Upper lobe of left lung (tissue), 6 donors: ENCODE data around the gene GKN2. TPM values are rescaled to one million over a fixed set of nuclear protein-coding genes. Genes with fewer than 3 reads are reported as not detected.

Experiments
- ATAC-seq, 2 donors: fragments of 200-7000 bp; cut with Tn5 transposase; one replicate each; pipeline ENCODE4 v1.9.1; 2022; ENCODE audit warnings: mild to moderate bottlenecking in 2 of 2, moderate library complexity in 2 of 2; ENCODE audit not compliant: low FRiP score in 2 of 2
- DNase-seq, 2 donors: peaks; one replicate each; pipeline ENCODE4 v3.0.0-alpha.2; 2019 to 2020
- H3K27ac ChIP-seq, 4 donors: fragments of 200-600 bp; sonication (generic); one replicate each; pipeline ENCODE4 v1.5.1; 2016 to 2019
- H3K27me3 ChIP-seq, 4 donors: fragments of 200-600 bp; sonication (generic); one replicate each; pipeline ENCODE4 v1.5.1; 2017 to 2019
- H3K36me3 ChIP-seq, 4 donors: fragments of 200-600 bp; sonication (generic); one replicate each; pipeline ENCODE4 v1.5.1; 2016 to 2019
- H3K4me1 ChIP-seq, 4 donors: fragments of 200-600 bp; sonication (generic); one replicate each; pipeline ENCODE4 v1.5.1; 2018 to 2019
- H3K4me3 ChIP-seq, 4 donors: fragments of 200-600 bp; sonication (generic); one replicate each; pipeline ENCODE4 v1.5.1; 2017 to 2019; ENCODE audit warnings: mild to moderate bottlenecking in 2 of 4, moderate library complexity in 1 of 4
- H3K9me3 ChIP-seq, 4 donors: fragments of 200-600 bp; sonication (generic); one replicate each; pipeline ENCODE4 v1.5.1; 2018 to 2019
- CTCF ChIP-seq, 6 experiments: fragments of 450-650 bp in 4 of 6; fragments of 200-600 bp in 2 of 6; sonication (generic) in 2 of 6; IDR thresholded peaks; one replicate each; pipeline ENCODE4 v1.5.1; 2016 to 2019; ENCODE audit warnings: antibody characterized with exemption in 6 of 6
- EP300 ChIP-seq, 4 donors: sonication (generic); formaldehyde crosslinking; IDR thresholded peaks; one replicate each; pipeline ENCODE4 v1.5.1; 2017; ENCODE audit warnings: antibody characterized with exemption in 4 of 4, control low read depth in 2 of 4
- POLR2A ChIP-seq, 4 donors: fragments of 450-650 bp; IDR thresholded peaks; one replicate each; pipeline ENCODE4 v1.5.1; 2016 to 2017; ENCODE audit warnings: antibody characterized with exemption in 4 of 4, mild to moderate bottlenecking in 2 of 4
- POLR2AphosphoS5 ChIP-seq, 2 donors: sonication (generic); formaldehyde crosslinking; IDR thresholded peaks; one replicate each; pipeline ENCODE4 v1.5.1; 2017; ENCODE audit warnings: antibody characterized with exemption in 2 of 2
- WGBS, 2 donors: methylation state at CpG; one replicate each; pipeline ENCODE4 v1.1.5; 2017 to 2018; 5-methylcytosine and 5-hydroxymethylcytosine counted together
- total RNA-seq, 6 donors: library from RNA; depleted of rRNA in 4 of 6; stranded (reverse); fragments of >200 nt in 4 of 6; gene quantifications; one replicate each; pipeline versions ENCODE4 v1.1.0 to v1.2.1, GENCODE V29; 2016 to 2021
- donor health status: DM: no; HTN: no; CAD: no; lungs with moderate emphysema.
- donor health status: DM: no; HTN: yes; CAD: no; lungs with severe emphysema.

Gene GKN2
- total RNA-seq, 6 donors from 2014 or later = 10.5 to 195 (median 60.7) TPM

GRCh38 chr2:68931149-68931711 lies 21.5 kb downstream of the GKN2 start:
- DNase-seq (no peak), ATAC-seq (no peak)
- no peaks in the 10 kb centered on the region for H3K9me3 ChIP-seq
- WGBS, 2 donors = 92 to 93% methylated on average over 3 of the region's 3 CpGs
- H3K36me3 ChIP-seq = no peaks in the 10 kb centered on the region
- H3K4me3 ChIP-seq = no peak overlapping the region
- no peak overlapping the region for H3K27ac ChIP-seq
- H3K27me3 ChIP-seq = no peaks in the 10 kb centered on the region
- TF ChIP-seq POLR2AphosphoS5 (IDR thresholded peaks at IDR 0.05) = no peak
- no peak for TF ChIP-seq POLR2A (IDR thresholded peaks at IDR 0.05)
- no peak for TF ChIP-seq EP300 (IDR thresholded peaks at IDR 0.05)
- no peak for TF ChIP-seq CTCF (IDR thresholded peaks at IDR 0.05)
- H3K4me1 ChIP-seq = peaks cover 0 to 9% (median 2%) of the 10 kb centered on the region in 4 donors

GRCh38 chr2:68926796-68927195 lies 25.9 kb downstream of the GKN2 start:
- WGBS, 2 donors = 65 to 67% methylated on average over 4 of the region's 4 CpGs
- no peak overlapping the region for H3K4me3 ChIP-seq
- peak in 1 of 2 donors; percentile 10 for DNase-seq
- ATAC-seq = no peak
- H3K27me3 ChIP-seq = no peaks in the 10 kb centered on the region
- no peaks in the 10 kb centered on the region for H3K36me3 ChIP-seq
- no peak overlapping the region for H3K27ac ChIP-seq
- H3K4me1 ChIP-seq = peaks cover 0 to 2% (median 0%) of the 10 kb centered on the region in 4 donors
- no peaks in the 10 kb centered on the region for H3K9me3 ChIP-seq
- TF ChIP-seq POLR2AphosphoS5 (IDR thresholded peaks at IDR 0.05) (no peak), CTCF (IDR thresholded peaks at IDR 0.05) (no peak), EP300 (IDR thresholded peaks at IDR 0.05) (no peak), POLR2A (IDR thresholded peaks at IDR 0.05) (no peak)

DNA sequence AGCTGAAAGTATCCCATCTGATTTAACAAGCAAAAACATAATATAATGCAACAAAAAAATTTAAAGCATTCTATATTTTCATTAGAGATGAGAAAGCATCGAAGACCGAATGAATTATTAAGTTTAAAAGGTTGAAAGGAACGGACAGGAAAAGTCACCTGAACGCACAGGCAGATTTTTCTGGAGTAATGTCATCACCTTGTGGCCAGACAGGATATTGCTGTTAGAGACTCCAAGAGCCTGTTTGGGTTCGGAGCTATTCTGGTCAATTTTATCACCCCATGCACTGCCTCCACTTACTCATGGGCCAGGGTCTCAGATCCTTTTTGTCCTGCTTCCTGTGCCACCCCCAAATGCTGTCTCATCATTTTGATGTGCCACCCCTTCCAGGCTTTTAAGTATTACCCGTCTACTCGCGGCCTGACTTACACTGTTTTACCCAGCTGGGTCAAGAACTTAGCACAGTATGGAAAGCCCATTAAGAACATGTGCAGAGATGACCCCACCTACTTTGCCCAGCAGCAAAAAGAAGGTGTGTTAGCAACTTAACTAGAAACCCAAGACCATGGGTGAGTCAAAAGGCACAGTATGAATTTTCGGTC lies 27.3 kb downstream of the GKN2 start:
- ATAC-seq = peak; percentile 60 to 83
- H3K27me3 ChIP-seq = no peaks in the 10 kb centered on the region
- no peaks in the 10 kb centered on the region for H3K4me1 ChIP-seq
- no peaks in the 10 kb centered on the region for H3K36me3 ChIP-seq
- no peaks in the 10 kb centered on the region for H3K9me3 ChIP-seq
- no peak for TF ChIP-seq EP300 (IDR thresholded peaks at IDR 0.05)
- TF ChIP-seq CTCF (IDR thresholded peaks at IDR 0.05) = peak; percentile 78 to 91 (median 86)
- H3K4me3 ChIP-seq = no peak overlapping the region
- H3K27ac ChIP-seq = no peak overlapping the region
- DNase-seq = no peak
- 41 to 42% methylated on average over 9 of the region's 9 CpGs for WGBS, 2 donors

GRCh38 chr2:68921646-68922045 lies 31.0 kb downstream of the GKN2 start:
- H3K4me3 ChIP-seq = no peak overlapping the region
- H3K27me3 ChIP-seq = no peaks in the 10 kb centered on the region
- 89 to 94% methylated on average over 4 of the region's 4 CpGs for WGBS, 2 donors
- no peaks in the 10 kb centered on the region for H3K36me3 ChIP-seq
- DNase-seq = no peak
- no peak overlapping the region for H3K27ac ChIP-seq
- no peaks in the 10 kb centered on the region for H3K9me3 ChIP-seq
- H3K4me1 ChIP-seq = no peaks in the 10 kb centered on the region
- no peak for ATAC-seq
- no peak for TF ChIP-seq POLR2AphosphoS5 (IDR thresholded peaks at IDR 0.05)
- TF ChIP-seq POLR2A (IDR thresholded peaks at IDR 0.05) = no peak
- no peak for TF ChIP-seq EP300 (IDR thresholded peaks at IDR 0.05)
- no peak for TF ChIP-seq CTCF (IDR thresholded peaks at IDR 0.05)
